Measurements from ENCODE around the gene PCDHA2. TPM values are rescaled to one million over a fixed set of nuclear protein-coding genes. Genes with fewer than 3 reads are reported as not detected.
A peak's percentile ranks its signal among the peaks of the same experiment; 100 is the strongest.

Gene PCDHA2
- total and polyA plus RNA-seq, 9 of the 15 experiments (the other 6 are each of a cell fraction or from before 2014, with no cell fraction given): not detected

GRCh38 chr5:140833993-140834392 is 39.3 kb downstream of the PCDHA2 start, which contains the start of gene PCDHA7:
Gene PCDHA7 (plus strand): TSS chr5:140834269. CDS start chr5:140834384, 115 bp downstream.
- no peak for FAIRE-seq
- DNase-seq (ENCODE audit: extremely low read depth in 1 of 4, low spot score in 3 of 4): peak in 1 of 4 experiments; percentile 6
- ChIA-PET POLR2A (no interaction called here), CTCF (ENCODE audit: low intra/inter-chr PET ratio) (interaction anchor here (0.7 kb wide), 1 partner anchor 253 kb away, joined by 3 read pairs; no protein-coding TSS in a partner anchor)
- Histone ChIP-seq H3K27me3 (ENCODE audit: control insufficient read depth in 2 of 2, insufficient read depth in 2 of 2, low read length in 2 of 2) (no peaks in the 10 kb centered on the region), H3K9me1 (ENCODE audit: control insufficient read depth, insufficient read depth, low read length) (no peaks in the 10 kb centered on the region), H3K4me2 (ENCODE audit: insufficient read depth, low read length) (no peak within 1 kb of the TSS), H2AFZ (ENCODE audit: low read depth, low read length) (no peak within 1 kb of the TSS), H3K36me3 (ENCODE audit: control insufficient read depth, insufficient read depth, low read length) (no peaks in the 10 kb centered on the region), H3K27ac (ENCODE audit: extremely low read depth, low read depth, low read length) (no peak within 1 kb of the TSS), H3K9ac (ENCODE audit: insufficient read depth in 1 of 2, low read depth in 2 of 2, low read length in 2 of 2) (no peak within 1 kb of the TSS), H4K20me1 (replicated peaks; ENCODE audit: control insufficient read depth, insufficient read depth, low read length) (no peaks in the 10 kb centered on the region), H3K9me3 (replicated peaks; ENCODE audit: control insufficient read depth, insufficient read depth, low read depth, low read length) (no peaks in the 10 kb centered on the region), H3K4me1 (replicated peaks in 1 of 2; ENCODE audit: control insufficient read depth in 2 of 2, insufficient read depth in 2 of 2, low read length in 2 of 2) (peaks cover 0 to 8% of the 10 kb centered on the region in 2 experiments; a peak in 1 of 5 replicates), H3K79me2 (ENCODE audit: control insufficient read depth, insufficient read depth, low read length) (no peaks in the 10 kb centered on the region), H3K4me3 (no peak within 1 kb of the TSS)
- in situ Hi-C loops (cut with MboI): no loop called here
- intact Hi-C loops (cut with micrococcal nuclease): no loop called here
- BruUV-seq (replicated peaks): no TSS peak
- WGBS (ENCODE audit: insufficient coverage, low coverage, missing lambda C conversion rate): 2% methylated on average over 8 of the region's 8 CpGs
- no peak for ATAC-seq
- TF ChIP-seq ZC3H8 (IDR thresholded peaks at IDR 0.05) (no peak), RAD21 (CRISPR knock-in tag; conservative IDR thresholded peaks at IDR 0.05 in 1 of 2, IDR thresholded peaks at IDR 0.05 in 1 of 2) (no peak), HNRNPLL (IDR thresholded peaks at IDR 0.05; ENCODE audit: low read depth, low read length, poor library complexity, severe bottlenecking) (no peak), KDM1A (IDR thresholded peaks at IDR 0.05) (no peak), ZNF280A (IDR thresholded peaks at IDR 0.05; ENCODE audit: low read depth, partially characterized antibody) (no peak), AFF1 (IDR thresholded peaks at IDR 0.05; ENCODE audit: low read depth in 1 of 2, partially characterized antibody in 2 of 2) (no peak), STAT6 (CRISPR knock-in tag; IDR thresholded peaks at IDR 0.05) (no peak), SMAD2 (IDR thresholded peaks at IDR 0.05; ENCODE audit: low read depth, low read length) (no peak), TEAD4 (IDR thresholded peaks at IDR 0.05; ENCODE audit: low read length) (no peak), TEAD4 (CRISPR knock-in tag; IDR thresholded peaks at IDR 0.05; ENCODE audit: borderline replicate concordance) (no peak), THRAP3 (IDR thresholded peaks at IDR 0.05; ENCODE audit: borderline replicate concordance) (no peak), PATZ1 (CRISPR knock-in tag; IDR thresholded peaks at IDR 0.05; ENCODE audit: borderline replicate concordance) (no peak)

Measured in K562 (cell line).